Measurements from ENCODE around the gene EXOC1. TPM values are rescaled to one million over a fixed set of nuclear protein-coding genes. Genes with fewer than 3 reads are reported as not detected.
"Not testable (repeated sequence)": the region's sequence is repeated elsewhere in the genome, so short reads cannot be mapped to it uniquely, and the experiment has no call there.

The EXOC1 gene
- total and polyA plus RNA-seq, 5 experiments from 2014 or later: 5.8 to 41.9 (median 14.6) TPM

- no peak for ATAC-seq
- POLR2A ChIA-PET: no interaction called here
- Mint-ChIP-seq H3K4me1 (peaks cover 0 to 3% (median 0%) of the 10 kb centered on the region in 4 donors), H3K4me3 (no peak overlapping the region), H3K36me3 (peaks cover 0 to 9% (median 2%) of the 10 kb centered on the region in 3 donors), H3K9me3 (peaks cover 0 to 11% (median 0%) of the 10 kb centered on the region in 9 donors), H3K27ac (no peak overlapping the region), H3K27me3 (peaks cover 10 to 63% (median 20%) of the 10 kb centered on the region in 5 donors)
- DNase-seq: no peak
Measured at GRCh38 chr4:55830716-55831115, 22.7 kb upstream of the EXOC1 start.

- Mint-ChIP-seq H3K9me3 (peaks cover 0 to 36% (median 8%) of the 10 kb centered on the region in 9 donors), H3K4me1 (no peaks in the 10 kb centered on the region), H3K27me3 (peaks cover 7 to 48% (median 24%) of the 10 kb centered on the region in 5 donors), H3K4me3 (no peak overlapping the region), H3K36me3 (peaks cover 0 to 19% (median 10%) of the 10 kb centered on the region in 3 donors), H3K27ac (no peak overlapping the region)
- ATAC-seq: no peak
- DNase-seq: no peak
- POLR2A ChIA-PET: no interaction called here
Measured at GRCh38 chr4:55834086-55834795, 19.2 kb upstream of the EXOC1 start.

- POLR2A ChIA-PET: no interaction called here
- peaks cover 0 to 39% (median 8%) of the 10 kb centered on the region in 9 donors for H3K9me3 Mint-ChIP-seq
Measured at GRCh38 chr4:55837903-55838302, 15.5 kb upstream of the EXOC1 start.

GRCh38 chr4:55838356-55838755, 15.1 kb upstream of the EXOC1 start:
- POLR2A ChIA-PET: no interaction called here
- Mint-ChIP-seq H3K4me1 (no peaks in the 10 kb centered on the region), H3K27ac (no peak overlapping the region), H3K27me3 (peaks cover 3 to 29% (median 21%) of the 10 kb centered on the region in 5 donors), H3K36me3 (peaks cover 0 to 23% (median 10%) of the 10 kb centered on the region in 3 donors), H3K4me3 (no peak overlapping the region), H3K9me3 (peaks cover 0 to 39% (median 8%) of the 10 kb centered on the region in 9 donors)
- no peak for DNase-seq
- ATAC-seq: no peak

More at GRCh38 chr4:55837903-55838302, 15.5 kb upstream of the EXOC1 start:
- Mint-ChIP-seq H3K4me3 (no peak overlapping the region), H3K36me3 (peaks cover 0 to 23% (median 10%) of the 10 kb centered on the region in 3 donors), H3K4me1 (no peaks in the 10 kb centered on the region), H3K27me3 (peaks cover 4 to 31% (median 21%) of the 10 kb centered on the region in 5 donors), H3K27ac (no peak overlapping the region)
- no peak for ATAC-seq
- no peak for DNase-seq

- ATAC-seq: no peak
Measured at GRCh38 chr4:55838952-55839351, 14.5 kb upstream of the EXOC1 start.

GRCh38 chr4:55840956-55841355, 12.5 kb upstream of the EXOC1 start:
- H3K9me3 Mint-ChIP-seq: peaks cover 0 to 27% (median 7%) of the 10 kb centered on the region in 9 donors
- peak overlapping the region in 1 of 10 donors; percentile 30 for H3K27ac Mint-ChIP-seq
- peaks cover 0 to 11% (median 8%) of the 10 kb centered on the region in 3 donors for H3K36me3 Mint-ChIP-seq
- H3K4me1 Mint-ChIP-seq: no peaks in the 10 kb centered on the region
- no peak for DNase-seq
- H3K27me3 Mint-ChIP-seq: peaks cover 0 to 13% (median 8%) of the 10 kb centered on the region in 5 donors
- POLR2A ChIA-PET: no interaction called here
- no peak for ATAC-seq
- H3K4me3 Mint-ChIP-seq: no peak overlapping the region

More at GRCh38 chr4:55838952-55839351, 14.5 kb upstream of the EXOC1 start:
- Mint-ChIP-seq H3K27ac (no peak overlapping the region), H3K4me1 (no peaks in the 10 kb centered on the region), H3K4me3 (no peak overlapping the region), H3K9me3 (peaks cover 0 to 39% (median 8%) of the 10 kb centered on the region in 9 donors), H3K36me3 (peaks cover 0 to 23% (median 10%) of the 10 kb centered on the region in 3 donors), H3K27me3 (peaks cover 0 to 23% (median 17%) of the 10 kb centered on the region in 5 donors)
- POLR2A ChIA-PET: no interaction called here
- no peak for DNase-seq

GRCh38 chr4:55841373-55842239, 11.8 kb upstream of the EXOC1 start:
- H3K36me3 Mint-ChIP-seq, H3K4me1 Mint-ChIP-seq, ATAC-seq, H3K27ac Mint-ChIP-seq, POLR2A ChIA-PET, H3K4me3 Mint-ChIP-seq, H3K27me3 Mint-ChIP-seq, DNase-seq: not testable (repeated sequence)
- H3K9me3 Mint-ChIP-seq: peaks cover 0 to 20% (median 5%) of the 10 kb centered on the region in 9 donors

- H3K27me3 Mint-ChIP-seq, H3K4me3 Mint-ChIP-seq, H3K36me3 Mint-ChIP-seq, DNase-seq, ATAC-seq, POLR2A ChIA-PET, H3K4me1 Mint-ChIP-seq: not testable (repeated sequence)
- Mint-ChIP-seq H3K27ac (peak overlapping the region in 1 of 10 donors; percentile 11), H3K9me3 (peaks cover 0 to 16% (median 4%) of the 10 kb centered on the region in 9 donors)
Measured at GRCh38 chr4:55842312-55842711, 11.1 kb upstream of the EXOC1 start.

- peaks cover 0 to 3% (median 0%) of the 10 kb centered on the region in 9 donors for H3K9me3 Mint-ChIP-seq
- no peak overlapping the region for H3K4me3 Mint-ChIP-seq
- DNase-seq: no peak
- H3K27me3 Mint-ChIP-seq: peaks cover 0 to 1% (median 0%) of the 10 kb centered on the region in 5 donors
- H3K4me1 Mint-ChIP-seq: peaks cover 16 to 34% (median 30%) of the 10 kb centered on the region in 4 donors
- POLR2A ChIA-PET: no interaction called here
- H3K36me3 Mint-ChIP-seq: no peaks in the 10 kb centered on the region
- ATAC-seq: no peak
- H3K27ac Mint-ChIP-seq: peak overlapping the region in 2 of 10 donors; percentile 4 to 11
Measured at GRCh38 chr4:55849724-55850123, 3.7 kb upstream of the EXOC1 start.

- H3K27ac Mint-ChIP-seq: peak overlapping the region in 9 of 10 donors; percentile 34 to 88 (median 81)
- peaks cover 16 to 36% (median 31%) of the 10 kb centered on the region in 4 donors for H3K4me1 Mint-ChIP-seq
- peak in 7 of 10 donors; percentile 13 to 40 (median 25) for DNase-seq
- H3K27me3 Mint-ChIP-seq: no peaks in the 10 kb centered on the region
- peak overlapping the region in 6 of 10 donors; percentile 15 to 70 (median 62) for H3K4me3 Mint-ChIP-seq
- H3K36me3 Mint-ChIP-seq: peaks cover 0 to 3% (median 2%) of the 10 kb centered on the region in 3 donors
- peaks cover 0 to 3% (median 0%) of the 10 kb centered on the region in 9 donors for H3K9me3 Mint-ChIP-seq
- ATAC-seq: peak; percentile 41 to 48
- POLR2A ChIA-PET: interaction anchor here (1.3 kb wide), 1 partner anchor 97 kb away, joined by 8 read pairs; the partner anchor contains the start of gene CEP135
Measured at GRCh38 chr4:55851885-55852284, 1.6 kb upstream of the EXOC1 start.

GRCh38 chr4:55854129-55854528, 681 bp downstream of the EXOC1 start:
- H3K4me1 Mint-ChIP-seq: peaks cover 19 to 48% (median 38%) of the 10 kb centered on the region in 4 donors
- ATAC-seq (peak in 1 of 2 donors; percentile 3), DNase-seq (no peak)
- peaks cover 0 to 23% (median 11%) of the 10 kb centered on the region in 3 donors for H3K36me3 Mint-ChIP-seq
- POLR2A ChIA-PET: interaction anchor here (0.6 to 1.3 kb wide), 7 partner anchors 10 to 611 kb away, joined by 3 to 6 read pairs (median 3); partner anchors contain the start of genes PAICS and TMEM165
- H3K9me3 Mint-ChIP-seq: peaks cover 0 to 3% (median 0%) of the 10 kb centered on the region in 9 donors
- H3K27me3 Mint-ChIP-seq: no peaks in the 10 kb centered on the region
- H3K4me3 Mint-ChIP-seq: no peak overlapping the region
- peak overlapping the region in 4 of 10 donors; percentile 3 to 96 (median 94) for H3K27ac Mint-ChIP-seq

GRCh38 chr4:55857586-55857985, 4.1 kb downstream of the EXOC1 start:
- ATAC-seq: no peak

More at GRCh38 chr4:55857586-55857985, 4.1 kb downstream of the EXOC1 start:
- peaks cover 0 to 51% (median 11%) of the 10 kb centered on the region in 3 donors for H3K36me3 Mint-ChIP-seq
- no peak for DNase-seq
- peaks cover 6 to 30% (median 22%) of the 10 kb centered on the region in 4 donors for H3K4me1 Mint-ChIP-seq
- H3K27me3 Mint-ChIP-seq: no peaks in the 10 kb centered on the region
- H3K4me3 Mint-ChIP-seq: peak overlapping the region in 1 of 10 donors; percentile 13
- no peak overlapping the region for H3K27ac Mint-ChIP-seq
- H3K9me3 Mint-ChIP-seq: peaks cover 0 to 3% (median 0%) of the 10 kb centered on the region in 9 donors
- POLR2A ChIA-PET: no interaction called here

Data from naive thymus-derived CD8-positive, alpha-beta T cell (primary cell).